Mucosa of stomach (tissue), 1 donor: ENCODE measurements around the gene SEC16A.

Experiments used
- H3K27me3 ChIP-seq: one replicate; pipeline ENCODE4 v1.7.0; 2013; ENCODE audit warnings: mild to moderate bottlenecking, low read length; ENCODE audit not compliant: control insufficient read depth, insufficient read depth
- H3K36me3 ChIP-seq: one replicate; pipeline ENCODE4 v1.7.0; 2013; ENCODE audit warnings: low read length; ENCODE audit not compliant: control insufficient read depth, insufficient read depth
- H3K4me1 ChIP-seq: one replicate; pipeline ENCODE4 v1.7.0; 2013; ENCODE audit warnings: mild to moderate bottlenecking, low read length; ENCODE audit not compliant: control insufficient read depth, insufficient read depth
- H3K4me3 ChIP-seq: one replicate; pipeline ENCODE4 v1.7.0; 2013; ENCODE audit warnings: low read length
- H3K9ac ChIP-seq: one replicate; pipeline ENCODE4 v1.7.0; 2013; ENCODE audit warnings: mild to moderate bottlenecking, low read length, moderate library complexity
- H3K9me3 ChIP-seq: one replicate; pipeline ENCODE4 v1.7.0; 2013; ENCODE audit warnings: mild to moderate bottlenecking, low read length, moderate library complexity; ENCODE audit not compliant: control insufficient read depth
- donor health status: Pancreatic carcinoma.

SEC16A gene

GRCh38 chr9:136496181-136496580 is 13.3 kb upstream of the SEC16A start:
- Histone ChIP-seq H3K4me1 (no peaks in the 10 kb centered on the region), H3K9ac (no peak overlapping the region), H3K36me3 (no peaks in the 10 kb centered on the region), H3K27me3 (no peaks in the 10 kb centered on the region), H3K4me3 (no peak overlapping the region), H3K9me3 (no peaks in the 10 kb centered on the region)

- no peaks in the 10 kb centered on the region for H3K9me3 ChIP-seq
- no peaks in the 10 kb centered on the region for H3K4me1 ChIP-seq
- H3K4me3 ChIP-seq = no peak overlapping the region
- no peaks in the 10 kb centered on the region for H3K27me3 ChIP-seq
- H3K9ac ChIP-seq = no peak overlapping the region
- no peaks in the 10 kb centered on the region for H3K36me3 ChIP-seq
Observed at GRCh38 chr9:136495238-136495800, 12.5 kb upstream of the SEC16A start.

GRCh38 chr9:136494531-136495215 is 11.8 kb upstream of the SEC16A start:
- Histone ChIP-seq H3K27me3 (no peaks in the 10 kb centered on the region), H3K4me3 (no peak overlapping the region), H3K9me3 (no peaks in the 10 kb centered on the region), H3K9ac (no peak overlapping the region), H3K36me3 (no peaks in the 10 kb centered on the region), H3K4me1 (no peaks in the 10 kb centered on the region)

GRCh38 chr9:136494012-136494411 is 11.2 kb upstream of the SEC16A start:
- Histone ChIP-seq H3K36me3 (no peaks in the 10 kb centered on the region), H3K9ac (no peak overlapping the region), H3K4me1 (no peaks in the 10 kb centered on the region), H3K4me3 (no peak overlapping the region), H3K27me3 (no peaks in the 10 kb centered on the region), H3K9me3 (no peaks in the 10 kb centered on the region)

GRCh38 chr9:136493567-136493971 is 10.7 kb upstream of the SEC16A start:
- H3K9ac ChIP-seq = no peak overlapping the region
- no peak overlapping the region for H3K4me3 ChIP-seq
- H3K9me3 ChIP-seq = no peaks in the 10 kb centered on the region
- H3K36me3 ChIP-seq = no peaks in the 10 kb centered on the region
- H3K27me3 ChIP-seq = peaks cover under 1% of the 10 kb centered on the region
- no peaks in the 10 kb centered on the region for H3K4me1 ChIP-seq

- H3K36me3 ChIP-seq = no peaks in the 10 kb centered on the region
- H3K4me3 ChIP-seq = no peak overlapping the region
- peaks cover 5% of the 10 kb centered on the region for H3K27me3 ChIP-seq
- peaks cover 3% of the 10 kb centered on the region for H3K4me1 ChIP-seq
- H3K9me3 ChIP-seq = no peaks in the 10 kb centered on the region
- no peak overlapping the region for H3K9ac ChIP-seq
Observed at GRCh38 chr9:136492978-136493522, 10.2 kb upstream of the SEC16A start.

- no peak overlapping the region for H3K4me3 ChIP-seq
- H3K27me3 ChIP-seq = peaks cover 12% of the 10 kb centered on the region
- no peaks in the 10 kb centered on the region for H3K36me3 ChIP-seq
- H3K9me3 ChIP-seq = no peaks in the 10 kb centered on the region
- H3K9ac ChIP-seq = no peak overlapping the region
- H3K4me1 ChIP-seq = peaks cover 16% of the 10 kb centered on the region
Observed at GRCh38 chr9:136489731-136490130, 6.9 kb upstream of the SEC16A start.

- Histone ChIP-seq H3K9me3 (no peaks in the 10 kb centered on the region), H3K27me3 (peaks cover 12% of the 10 kb centered on the region), H3K9ac (no peak overlapping the region), H3K36me3 (no peaks in the 10 kb centered on the region), H3K4me1 (peaks cover 18% of the 10 kb centered on the region), H3K4me3 (no peak overlapping the region)
Observed at GRCh38 chr9:136488247-136489214, 5.7 kb upstream of the SEC16A start.

- H3K9me3 ChIP-seq = no peaks in the 10 kb centered on the region
- peaks cover 12% of the 10 kb centered on the region for H3K27me3 ChIP-seq
- no peaks in the 10 kb centered on the region for H3K36me3 ChIP-seq
- H3K4me1 ChIP-seq = peaks cover 18% of the 10 kb centered on the region
- H3K4me3 ChIP-seq = no peak overlapping the region
- no peak overlapping the region for H3K9ac ChIP-seq
Observed at GRCh38 chr9:136487672-136488071, 4.8 kb upstream of the SEC16A start.

GRCh38 chr9:136486823-136487620 is 4.2 kb upstream of the SEC16A start:
- peaks cover 18% of the 10 kb centered on the region for H3K4me1 ChIP-seq
- no peak overlapping the region for H3K9ac ChIP-seq
- no peak overlapping the region for H3K4me3 ChIP-seq
- H3K9me3 ChIP-seq = no peaks in the 10 kb centered on the region
- H3K36me3 ChIP-seq = no peaks in the 10 kb centered on the region
- peaks cover 12% of the 10 kb centered on the region for H3K27me3 ChIP-seq

GRCh38 chr9:136486131-136486530 is 3.3 kb upstream of the SEC16A start:
- Histone ChIP-seq H3K9me3 (no peaks in the 10 kb centered on the region), H3K27me3 (peaks cover 12% of the 10 kb centered on the region), H3K4me3 (no peak overlapping the region), H3K9ac (no peak overlapping the region), H3K4me1 (peaks cover 25% of the 10 kb centered on the region), H3K36me3 (no peaks in the 10 kb centered on the region)
